ENCODE results near the gene MYO5B. TPM values are rescaled to one million over a fixed set of nuclear protein-coding genes. Genes with fewer than 3 reads are reported as not detected.

Gene MYO5B
- polyA plus RNA-seq, 1 experiment = 0.18 TPM

GRCh38 chr18:49863769-49864621, 331.0 kb downstream of the MYO5B start:
- H3K36me3 ChIP-seq (ENCODE audit: control insufficient read depth, insufficient read depth, low read length) = no peaks in the 10 kb centered on the region
- no peak for DNase-seq (ENCODE audit: low read depth)
- no peak overlapping the region for H3K4me3 ChIP-seq (ENCODE audit: low read depth, low read length)
- POLR2A ChIA-PET = no interaction called here
- CTCF ChIA-PET = interaction anchor here (0.6 to 13.2 kb wide), 3 partner anchors 36 to 355 kb away, joined by 3 to 258 read pairs (median 159); partner anchors contain the start of gene LIPG
- H3K27me3 ChIP-seq (ENCODE audit: control insufficient read depth, insufficient read depth, low read length) = peaks cover 4% of the 10 kb centered on the region
- no peak for TF ChIP-seq CTCF (IDR thresholded peaks at IDR 0.05; ENCODE audit: insufficient read depth, low read depth, low read length)

GRCh38 chr18:49862656-49863385, 332.1 kb downstream of the MYO5B start:
- Histone ChIP-seq H3K27me3 (ENCODE audit: control insufficient read depth, insufficient read depth, low read length) (peaks cover 4% of the 10 kb centered on the region), H3K4me3 (ENCODE audit: low read depth, low read length) (no peak overlapping the region), H3K36me3 (ENCODE audit: control insufficient read depth, insufficient read depth, low read length) (no peaks in the 10 kb centered on the region)
- ChIA-PET POLR2A (no interaction called here), CTCF (interaction anchor here (0.5 to 13.2 kb wide), 9 partner anchors 10 to 384 kb away, joined by 3 to 258 read pairs (median 5); partner anchors contain the start of gene LIPG)
- DNase-seq (ENCODE audit: low read depth) = no peak
- TF ChIP-seq CTCF (IDR thresholded peaks at IDR 0.05; ENCODE audit: insufficient read depth, low read depth, low read length) = no peak

- CTCF ChIA-PET = interaction anchor here (5.5 to 13.2 kb wide), 4 partner anchors 11 to 353 kb away, joined by 26 to 258 read pairs (median 118); partner anchors contain the start of gene LIPG
- POLR2A ChIA-PET = no interaction called here
- Histone ChIP-seq H3K4me3 (ENCODE audit: low read depth, low read length) (no peak overlapping the region), H3K27me3 (ENCODE audit: control insufficient read depth, insufficient read depth, low read length) (peaks cover 4% of the 10 kb centered on the region), H3K36me3 (ENCODE audit: control insufficient read depth, insufficient read depth, low read length) (no peaks in the 10 kb centered on the region)
- peak; percentile 49 for TF ChIP-seq CTCF (IDR thresholded peaks at IDR 0.05; ENCODE audit: insufficient read depth, low read depth, low read length)
- no peak for DNase-seq (ENCODE audit: low read depth)
These were observed 333.3 kb downstream of the MYO5B start for GRCh38 chr18:49861659-49862058.

GRCh38 chr18:49859725-49860124, 335.2 kb downstream of the MYO5B start:
- Histone ChIP-seq H3K4me3 (ENCODE audit: low read depth, low read length) (no peak overlapping the region), H3K36me3 (ENCODE audit: control insufficient read depth, insufficient read depth, low read length) (no peaks in the 10 kb centered on the region), H3K27me3 (ENCODE audit: control insufficient read depth, insufficient read depth, low read length) (peaks cover 7% of the 10 kb centered on the region)
- no peak for TF ChIP-seq CTCF (IDR thresholded peaks at IDR 0.05; ENCODE audit: insufficient read depth, low read depth, low read length)
- ChIA-PET POLR2A (no interaction called here), CTCF (interaction anchor here (0.6 to 13.2 kb wide), 15 partner anchors 9 to 366 kb away, joined by 3 to 258 read pairs (median 6); partner anchors contain the start of gene LIPG)
- DNase-seq (ENCODE audit: low read depth) = no peak

GRCh38 chr18:49859021-49859359, 336.0 kb downstream of the MYO5B start:
- ChIA-PET POLR2A (no interaction called here), CTCF (interaction anchor here (0.7 to 13.2 kb wide), 39 partner anchors 8 to 394 kb away, joined by 3 to 258 read pairs (median 4); partner anchors contain the start of gene LIPG)
- DNase-seq (ENCODE audit: low read depth) = no peak
- Histone ChIP-seq H3K4me3 (ENCODE audit: low read depth, low read length) (no peak overlapping the region), H3K36me3 (ENCODE audit: control insufficient read depth, insufficient read depth, low read length) (no peaks in the 10 kb centered on the region), H3K27me3 (ENCODE audit: control insufficient read depth, insufficient read depth, low read length) (peaks cover 7% of the 10 kb centered on the region)
- no peak for TF ChIP-seq CTCF (IDR thresholded peaks at IDR 0.05; ENCODE audit: insufficient read depth, low read depth, low read length)
